CD4-positive, CD25-positive, alpha-beta regulatory T cell (primary cell): ENCODE results near the gene PRSS48. TPM values are rescaled to one million over a fixed set of nuclear protein-coding genes. Genes with fewer than 3 reads are reported as not detected.
A peak's percentile ranks its signal among the peaks of the same experiment; 100 is the strongest.
"Not testable (repeated sequence)": the region's sequence is repeated elsewhere in the genome, so short reads cannot be mapped to it uniquely, and the experiment has no call there.

Experiments used
- ATAC-seq, 2 donors: fragments of 150-1000 bp; cut with Tn5 transposase; one replicate each; pipeline ENCODE4 v1.10.0; 2021; ENCODE audit warnings: low read depth in 2 of 2, moderate number of reproducible peaks in 2 of 2, moderate library complexity in 1 of 2
- DNase-seq, 3 donors: peaks; one replicate each; pipeline versions ENCODE4 v3.0.0 to v3.0.0-alpha.2; 2012 to 2022; ENCODE audit warnings: mixed read lengths in 1 of 3
- H3K27ac ChIP-seq: one replicate; pipeline ENCODE4 v1.7.0; 2013; ENCODE audit warnings: mild to moderate bottlenecking, low read length; ENCODE audit not compliant: insufficient read depth, poor library complexity, severe bottlenecking
- H3K27me3 ChIP-seq: one replicate; pipeline ENCODE4 v1.7.0; 2013; ENCODE audit warnings: low read length; ENCODE audit not compliant: control insufficient read depth, insufficient read depth
- H3K36me3 ChIP-seq: one replicate; pipeline ENCODE4 v1.7.0; 2013; ENCODE audit warnings: mild to moderate bottlenecking, low read length, moderate library complexity; ENCODE audit not compliant: control insufficient read depth, insufficient read depth
- H3K4me1 ChIP-seq: 2 replicates; pipeline ENCODE4 v1.7.0; 2013; ENCODE audit warnings: mild to moderate bottlenecking, low read length; ENCODE audit not compliant: insufficient read depth, control insufficient read depth, poor library complexity, severe bottlenecking
- H3K4me3 ChIP-seq: one replicate; pipeline ENCODE4 v1.7.0; 2013; ENCODE audit warnings: low read depth, mild to moderate bottlenecking, low read length, moderate library complexity
- H3K9me3 ChIP-seq, 2 experiments: 1 replicate in 1 of 2; 2 replicates in 1 of 2; pipeline ENCODE4 v1.7.0; 2013; ENCODE audit warnings: low read length in 2 of 2, mild to moderate bottlenecking in 1 of 2, moderate library complexity in 1 of 2; ENCODE audit not compliant: control insufficient read depth in 2 of 2
- H3K27ac Mint-ChIP-seq, 3 donors: one replicate each; pipeline ENCODE4 v1.8.0; 2020 to 2022; ENCODE audit warnings: mild to moderate bottlenecking in 3 of 3, mixed read lengths in 3 of 3, moderate library complexity in 2 of 3
- H3K27me3 Mint-ChIP-seq: one replicate; pipeline ENCODE4 v1.8.0; 2022; ENCODE audit warnings: mild to moderate bottlenecking, mixed read lengths
- H3K36me3 Mint-ChIP-seq: one replicate; pipeline ENCODE4 v1.8.0; 2020; ENCODE audit warnings: mixed read lengths
- H3K4me1 Mint-ChIP-seq, 4 donors: one replicate each; pipeline ENCODE4 v1.8.0; 2020 to 2022; ENCODE audit warnings: mixed read lengths in 4 of 4, mild to moderate bottlenecking in 1 of 4
- H3K4me3 Mint-ChIP-seq, 4 donors: one replicate each; pipeline ENCODE4 v1.8.0; 2020 to 2022; ENCODE audit warnings: mild to moderate bottlenecking in 4 of 4, mixed read lengths in 4 of 4, moderate library complexity in 3 of 4
- H3K9me3 Mint-ChIP-seq, 7 donors: one replicate each; pipeline ENCODE4 v1.8.0; 2020 to 2022; ENCODE audit warnings: mixed read lengths in 7 of 7, mild to moderate bottlenecking in 3 of 7, moderate library complexity in 2 of 7
- polyA plus RNA-seq, 4 donors: library from polyadenylated mRNA; unstranded; fragments of 300-500 nt; fragmentation: Illumina TruSeq; gene quantifications; one replicate each; pipeline ENCODE4 v1.2.3, GENCODE V29; 2021
- total RNA-seq: library from RNA; stranded (reverse); gene quantifications from one replicate; pipeline ENCODE4 v1.2.3, GENCODE V29; 2022

Gene PRSS48
- total and polyA plus RNA-seq, 5 donors from 2014 or later, result not detected

GRCh38 chr4:151321586-151321985 lies 44.6 kb downstream of the PRSS48 start:
- no peak overlapping the region for H3K27ac Mint-ChIP-seq
- H3K4me1 Mint-ChIP-seq, result peaks cover 0 to 17% (median 6%) of the 10 kb centered on the region in 4 donors
- DNase-seq (no peak), ATAC-seq (no peak)
- peaks cover 45% of the 10 kb centered on the region for H3K27me3 Mint-ChIP-seq
- Histone ChIP-seq H3K4me1 (peaks cover 4% of the 10 kb centered on the region), H3K27ac (no peak overlapping the region), H3K36me3 (no peaks in the 10 kb centered on the region), H3K9me3 (no peaks in the 10 kb centered on the region), H3K4me3 (no peak overlapping the region), H3K27me3 (peaks cover 15% of the 10 kb centered on the region)
- peaks cover 0 to 7% (median 0%) of the 10 kb centered on the region in 7 donors for H3K9me3 Mint-ChIP-seq
- H3K36me3 Mint-ChIP-seq, result peaks cover 4% of the 10 kb centered on the region
- H3K4me3 Mint-ChIP-seq, result no peak overlapping the region

- peaks cover 17% of the 10 kb centered on the region for H3K27me3 ChIP-seq
- not testable (repeated sequence) for H3K9me3 ChIP-seq, H3K27ac ChIP-seq, H3K27ac Mint-ChIP-seq, H3K4me1 ChIP-seq, H3K9me3 Mint-ChIP-seq, H3K4me3 ChIP-seq, ATAC-seq, H3K4me3 Mint-ChIP-seq, H3K36me3 Mint-ChIP-seq, DNase-seq, H3K36me3 ChIP-seq
- Mint-ChIP-seq H3K4me1 (peaks cover 0 to 17% (median 6%) of the 10 kb centered on the region in 4 donors), H3K27me3 (peaks cover 49% of the 10 kb centered on the region)
Observed at GRCh38 chr4:151322161-151322560, 45.2 kb downstream of the PRSS48 start.

- Mint-ChIP-seq H3K9me3 (peaks cover 0 to 7% (median 0%) of the 10 kb centered on the region in 7 donors), H3K36me3 (peaks cover 4% of the 10 kb centered on the region), H3K4me1 (peaks cover 0 to 17% (median 6%) of the 10 kb centered on the region in 4 donors), H3K27ac (no peak overlapping the region), H3K4me3 (no peak overlapping the region), H3K27me3 (peaks cover 50% of the 10 kb centered on the region)
- Histone ChIP-seq H3K4me1 (peaks cover 4% of the 10 kb centered on the region), H3K4me3 (no peak overlapping the region), H3K27me3 (peaks cover 17% of the 10 kb centered on the region), H3K36me3 (no peaks in the 10 kb centered on the region), H3K27ac (no peak overlapping the region), H3K9me3 (no peaks in the 10 kb centered on the region)
- DNase-seq (no peak), ATAC-seq (no peak)
Observed at GRCh38 chr4:151322570-151322969, 45.6 kb downstream of the PRSS48 start.

GRCh38 chr4:151323667-151324066 lies 46.7 kb downstream of the PRSS48 start:
- ATAC-seq (no peak), DNase-seq (no peak)
- H3K4me1 ChIP-seq, result peaks cover 4% of the 10 kb centered on the region
- Mint-ChIP-seq H3K36me3 (peaks cover 4% of the 10 kb centered on the region), H3K27ac (no peak overlapping the region), H3K27me3 (peaks cover 57% of the 10 kb centered on the region), H3K4me3 (no peak overlapping the region), H3K4me1 (peaks cover 0 to 17% (median 6%) of the 10 kb centered on the region in 4 donors), H3K9me3 (peaks cover 0 to 7% (median 0%) of the 10 kb centered on the region in 7 donors)
- H3K4me3 ChIP-seq, result no peak overlapping the region
- no peaks in the 10 kb centered on the region for H3K9me3 ChIP-seq
- no peaks in the 10 kb centered on the region for H3K36me3 ChIP-seq
- peaks cover 17% of the 10 kb centered on the region for H3K27me3 ChIP-seq
- no peak overlapping the region for H3K27ac ChIP-seq

DNA sequence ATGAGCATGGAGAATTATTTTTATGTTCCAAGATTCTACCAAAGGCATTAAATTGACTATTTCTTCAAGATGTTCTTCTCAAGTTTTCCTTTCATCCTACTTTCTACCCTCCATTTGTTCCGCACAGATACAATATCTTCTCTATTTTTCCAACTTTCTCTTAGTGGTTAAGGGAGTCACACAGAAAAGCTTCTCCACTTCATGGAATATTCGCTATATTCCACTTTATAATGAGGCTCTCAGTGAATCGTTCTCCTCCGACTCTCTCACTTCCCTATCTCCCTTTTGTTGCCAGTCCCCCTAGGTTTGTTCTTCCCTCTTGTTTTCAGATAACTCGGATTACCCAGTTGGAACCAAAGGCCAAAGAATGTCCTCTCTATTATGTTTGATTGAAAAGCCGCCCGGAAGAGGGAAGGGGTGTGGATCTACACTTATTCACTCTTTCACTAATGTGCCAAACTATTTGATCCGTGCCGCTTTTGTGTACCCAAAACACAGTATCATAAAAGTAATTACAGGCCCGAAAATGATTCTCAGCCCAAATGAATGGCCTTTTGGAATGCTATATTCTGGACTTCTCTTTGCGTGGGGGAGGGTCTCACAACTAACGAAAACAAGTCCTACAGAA lies 47.3 kb downstream of the PRSS48 start:
- H3K27ac Mint-ChIP-seq, result no peak overlapping the region
- peaks cover 4% of the 10 kb centered on the region for H3K36me3 Mint-ChIP-seq
- H3K9me3 Mint-ChIP-seq, result peaks cover 0 to 7% (median 0%) of the 10 kb centered on the region in 7 donors
- Histone ChIP-seq H3K36me3 (no peaks in the 10 kb centered on the region), H3K27ac (no peak overlapping the region), H3K27me3 (peaks cover 17% of the 10 kb centered on the region), H3K9me3 (no peaks in the 10 kb centered on the region), H3K4me3 (no peak overlapping the region), H3K4me1 (peaks cover 4% of the 10 kb centered on the region)
- peaks cover 0 to 17% (median 6%) of the 10 kb centered on the region in 4 donors for H3K4me1 Mint-ChIP-seq
- DNase-seq, result no peak
- peak overlapping the region in 1 of 4 donors; percentile 2 for H3K4me3 Mint-ChIP-seq
- peaks cover 62% of the 10 kb centered on the region for H3K27me3 Mint-ChIP-seq
- ATAC-seq, result no peak

GRCh38 chr4:151324752-151325110 lies 47.8 kb downstream of the PRSS48 start:
- Mint-ChIP-seq H3K27me3 (peaks cover 62% of the 10 kb centered on the region), H3K4me3 (peak overlapping the region in 1 of 4 donors; percentile 50), H3K4me1 (peaks cover 0 to 17% (median 6%) of the 10 kb centered on the region in 4 donors), H3K9me3 (peaks cover 0 to 6% (median 0%) of the 10 kb centered on the region in 7 donors), H3K36me3 (peaks cover 4% of the 10 kb centered on the region), H3K27ac (no peak overlapping the region)
- H3K36me3 ChIP-seq, result no peaks in the 10 kb centered on the region
- H3K4me3 ChIP-seq, result no peak overlapping the region
- no peak overlapping the region for H3K27ac ChIP-seq
- peaks cover 17% of the 10 kb centered on the region for H3K27me3 ChIP-seq
- ATAC-seq (no peak), DNase-seq (no peak)
- no peaks in the 10 kb centered on the region for H3K9me3 ChIP-seq
- peaks cover 4% of the 10 kb centered on the region for H3K4me1 ChIP-seq

DNA sequence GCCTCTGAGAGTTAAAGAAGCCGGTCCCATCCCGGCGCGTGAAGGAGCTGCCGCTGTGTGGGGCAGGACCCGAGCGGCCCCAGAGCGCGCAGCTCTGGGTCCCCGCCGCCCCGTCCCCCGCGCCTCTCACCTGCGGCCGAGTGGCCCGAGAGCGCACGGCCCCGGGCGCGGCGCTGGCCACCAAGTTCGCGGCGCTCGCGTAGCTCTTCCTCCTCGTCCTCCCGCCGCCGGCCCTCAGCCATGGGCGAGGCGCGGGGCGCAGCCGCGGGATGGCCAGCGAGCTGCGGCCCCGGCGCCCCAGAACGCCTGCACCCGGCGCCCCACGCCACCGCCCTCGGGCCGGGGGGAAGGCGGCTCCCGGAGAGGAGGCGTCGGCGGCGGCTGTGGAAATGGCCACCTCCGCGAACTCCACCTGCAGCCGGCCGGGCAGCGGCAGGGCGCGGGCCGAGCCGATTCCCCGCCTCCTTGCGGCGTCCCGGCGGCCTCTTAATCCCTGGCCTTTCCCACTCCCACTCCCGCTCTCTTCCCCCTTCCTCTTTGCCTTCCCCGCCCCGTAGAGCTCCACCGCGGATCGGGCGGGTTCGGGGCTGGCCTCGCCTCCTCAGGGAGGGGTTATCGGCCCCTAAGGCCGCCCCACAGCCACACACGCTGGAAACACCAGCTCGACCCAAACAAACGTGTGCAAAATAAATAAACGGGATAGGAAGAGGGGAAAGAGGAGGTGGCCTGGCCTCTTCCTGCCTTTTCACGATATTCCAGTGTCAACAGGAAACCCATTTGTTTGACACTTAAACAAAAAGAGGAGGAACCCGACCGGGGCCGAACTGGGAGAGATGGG lies 48.4 kb downstream of the PRSS48 start, which contains the start of gene SH3D19:
SH3D19 (minus strand) TSS at position 495 of the 838 bp plus-strand sequence; CDS start at position 242, 253 bp downstream.
- DNase-seq (no peak), ATAC-seq (no peak)
- Histone ChIP-seq H3K9me3 (no peaks in the 10 kb centered on the region), H3K27me3 (peaks cover 17% of the 10 kb centered on the region), H3K27ac (no peak within 1 kb of the TSS), H3K4me1 (peaks cover 4% of the 10 kb centered on the region), H3K4me3 (no peak within 1 kb of the TSS), H3K36me3 (no peaks in the 10 kb centered on the region)
- Mint-ChIP-seq H3K27ac (no peak within 1 kb of the TSS), H3K36me3 (peaks cover 4% of the 10 kb centered on the region), H3K4me1 (peaks cover 0 to 17% (median 6%) of the 10 kb centered on the region in 4 donors), H3K27me3 (peaks cover 58% of the 10 kb centered on the region), H3K9me3 (peaks cover 0 to 6% (median 0%) of the 10 kb centered on the region in 7 donors), H3K4me3 (peak within 1 kb of the TSS in 3 of 4 donors; percentile 50 to 72 (median 72))
